CD14-positive monocyte (primary cell): ENCODE results near the gene LAMA3. TPM values are rescaled to one million over a fixed set of nuclear protein-coding genes. Genes with fewer than 3 reads are reported as not detected.
A peak's percentile ranks its signal among the peaks of the same experiment; 100 is the strongest.

ENCODE experiments used
- DNase-seq, 3 donors: peaks; one replicate each; pipeline ENCODE4 v3.0.0-alpha.2; 2011 to 2022
- H2AFZ ChIP-seq: 2 replicates; pipeline ENCODE4 v1.6.0; 2012; ENCODE audit warnings: mild to moderate bottlenecking, low read depth, low read length, inconsistent platforms; ENCODE audit not compliant: insufficient read depth, poor library complexity, severe bottlenecking
- H3K27ac ChIP-seq, 2 donors: 1 replicate in 1 of 2; 2 replicates in 1 of 2; pipeline ENCODE4 v1.5.1; 2012 to 2013; ENCODE audit warnings: low read length in 2 of 2, control low read depth in 1 of 2, inconsistent platforms in 1 of 2, low read depth in 1 of 2, mild to moderate bottlenecking in 1 of 2
- H3K27me3 ChIP-seq, 2 donors: one replicate each; pipeline versions ENCODE4 v1.6.0 to v1.6.1; 2011 to 2013; ENCODE audit warnings: low read length in 2 of 2; ENCODE audit not compliant: control insufficient read depth in 2 of 2, insufficient read depth in 2 of 2
- H3K36me3 ChIP-seq, 2 donors: replicated peaks in 1 of 2; 1 replicate in 1 of 2; 2 replicates in 1 of 2; pipeline versions ENCODE4 v1.5.1 to v1.6.1; 2012 to 2013; ENCODE audit warnings: low read length in 2 of 2, control low read depth in 1 of 2, inconsistent platforms in 1 of 2, mild to moderate bottlenecking in 1 of 2; ENCODE audit not compliant: insufficient read depth in 2 of 2, control insufficient read depth in 1 of 2
- H3K4me1 ChIP-seq, 2 donors: 1 replicate in 1 of 2; 2 replicates in 1 of 2; pipeline versions ENCODE4 v1.5.1 to v1.6.1; 2012 to 2013; ENCODE audit warnings: low read length in 2 of 2, control low read depth in 1 of 2, inconsistent platforms in 1 of 2, mild to moderate bottlenecking in 1 of 2, moderate library complexity in 1 of 2; ENCODE audit not compliant: insufficient read depth in 2 of 2, control insufficient read depth in 1 of 2
- H3K4me2 ChIP-seq: replicated peaks from 2 replicates; pipeline ENCODE3; 2012; ENCODE audit warnings: low read length, moderate library complexity, mild to moderate bottlenecking; ENCODE audit not compliant: poor library complexity, severe bottlenecking; ENCODE audit errors: extremely low read depth
- H3K4me3 ChIP-seq, 3 experiments: fragments of 200-600 bp in 1 of 3; sonication (generic) in 1 of 3; replicated peaks in 1 of 3; 1 replicate in 2 of 3; 2 replicates in 1 of 3; pipeline ENCODE4 v1.5.1; 2011 to 2013; ENCODE audit warnings: low read length in 3 of 3, mild to moderate bottlenecking in 3 of 3, control low read depth in 2 of 3, low read depth in 2 of 3, inconsistent platforms in 1 of 3, moderate library complexity in 1 of 3
- H3K79me2 ChIP-seq: 2 replicates; pipeline ENCODE4 v1.6.0; 2012; ENCODE audit warnings: mild to moderate bottlenecking, control low read depth, inconsistent platforms, low read length, moderate library complexity; ENCODE audit not compliant: insufficient read depth
- H3K9ac ChIP-seq: 2 replicates; pipeline ENCODE4 v1.6.0; 2017; ENCODE audit warnings: low read length, mild to moderate bottlenecking; ENCODE audit not compliant: insufficient read depth, poor library complexity, severe bottlenecking
- H3K9me3 ChIP-seq, 2 donors: replicated peaks in 1 of 2; 1 replicate in 1 of 2; 2 replicates in 1 of 2; pipeline versions ENCODE4 v1.5.1 to v1.6.1; 2012 to 2013; ENCODE audit warnings: low read length in 2 of 2, control low read depth in 1 of 2; ENCODE audit not compliant: control insufficient read depth in 1 of 2, insufficient read depth in 1 of 2
- H4K20me1 ChIP-seq: 2 replicates; pipeline ENCODE4 v1.6.0; 2012; ENCODE audit warnings: mild to moderate bottlenecking, low read length, control low read depth, moderate library complexity; ENCODE audit not compliant: insufficient read depth
- H3K27ac Mint-ChIP-seq, 7 donors: one replicate each; pipeline ENCODE4 v1.8.0; 2020; ENCODE audit warnings: mild to moderate bottlenecking in 7 of 7, mixed read lengths in 7 of 7, moderate library complexity in 6 of 7, inconsistent platforms in 2 of 7
- H3K27me3 Mint-ChIP-seq, 3 donors: one replicate each; pipeline ENCODE4 v1.8.0; 2021 to 2022; ENCODE audit warnings: low read depth in 3 of 3, mild to moderate bottlenecking in 3 of 3, mixed read lengths in 3 of 3, moderate library complexity in 3 of 3, inconsistent platforms in 1 of 3
- H3K36me3 Mint-ChIP-seq, 2 donors: one replicate each; pipeline ENCODE4 v1.8.0; 2020; ENCODE audit warnings: mixed read lengths in 2 of 2, inconsistent platforms in 1 of 2, mild to moderate bottlenecking in 1 of 2
- H3K4me1 Mint-ChIP-seq: one replicate; pipeline ENCODE4 v1.8.0; 2020; ENCODE audit warnings: mild to moderate bottlenecking, mixed read lengths
- H3K4me3 Mint-ChIP-seq, 2 donors: one replicate each; pipeline ENCODE4 v1.8.0; 2020; ENCODE audit warnings: mild to moderate bottlenecking in 2 of 2, mixed read lengths in 2 of 2, moderate library complexity in 1 of 2
- H3K9me3 Mint-ChIP-seq, 7 donors: one replicate each; pipeline ENCODE4 v1.8.0; 2020 to 2022; ENCODE audit warnings: mixed read lengths in 7 of 7, mild to moderate bottlenecking in 6 of 7, moderate library complexity in 6 of 7, inconsistent platforms in 2 of 7
- WGBS: methylation state at CpG from one replicate; pipeline ENCODE4 v1.1.5; 2013; ENCODE audit warnings: missing lambda C conversion rate; ENCODE audit not compliant: insufficient coverage; 5-methylcytosine and 5-hydroxymethylcytosine counted together
- intact Hi-C, 2 donors: fragments of 100-400 bp; cut with micrococcal nuclease; formaldehyde crosslinking; loops; one replicate each; pipeline versions ENCODE4 v1.15.0 to v1.15.1; 2023
- polyA plus RNA-seq, 3 donors: library from polyadenylated mRNA; depleted of rRNA in 1 of 3; unstranded in 2 of 3; stranded (reverse) in 1 of 3; fragments of 300-500 nt in 2 of 3; fragments of >200 nt in 1 of 3; fragmentation: Illumina TruSeq in 2 of 3; gene quantifications; 1 replicate in 2 of 3; 2 replicates in 1 of 3; pipeline ENCODE4 v1.2.3, GENCODE V29; 2012 to 2021
- TF ChIP-seq, protein P1 (sequence below): fragments of 200-600 bp; IDR thresholded peaks from one replicate; pipeline ENCODE4 v1.8.0; 2022; ENCODE audit warnings: antibody characterized with exemption, mild to moderate bottlenecking

LAMA3 gene
- polyA plus RNA-seq, 3 donors = not detected

DNA sequence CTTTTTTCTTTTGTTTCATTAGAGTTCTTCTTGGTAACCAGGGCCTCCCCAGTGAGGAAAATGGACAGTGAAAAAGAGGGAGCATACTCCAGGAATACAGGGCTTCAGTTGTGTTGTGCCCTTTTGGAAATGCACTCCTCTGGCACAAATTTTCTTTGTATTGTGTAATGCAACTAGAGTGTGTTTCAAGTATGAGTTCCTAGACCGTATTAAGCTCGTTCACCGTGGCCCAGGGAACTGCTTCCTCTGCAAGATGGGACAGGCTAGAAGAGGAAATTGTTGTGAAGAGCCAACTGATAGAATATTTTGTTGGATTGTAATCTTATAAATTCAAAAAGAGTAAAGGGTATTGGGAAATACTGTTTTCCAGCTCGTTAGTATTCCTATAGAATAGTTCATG, 188.1 kb downstream of the LAMA3 start:
- TF ChIP-seq, protein P1, sequence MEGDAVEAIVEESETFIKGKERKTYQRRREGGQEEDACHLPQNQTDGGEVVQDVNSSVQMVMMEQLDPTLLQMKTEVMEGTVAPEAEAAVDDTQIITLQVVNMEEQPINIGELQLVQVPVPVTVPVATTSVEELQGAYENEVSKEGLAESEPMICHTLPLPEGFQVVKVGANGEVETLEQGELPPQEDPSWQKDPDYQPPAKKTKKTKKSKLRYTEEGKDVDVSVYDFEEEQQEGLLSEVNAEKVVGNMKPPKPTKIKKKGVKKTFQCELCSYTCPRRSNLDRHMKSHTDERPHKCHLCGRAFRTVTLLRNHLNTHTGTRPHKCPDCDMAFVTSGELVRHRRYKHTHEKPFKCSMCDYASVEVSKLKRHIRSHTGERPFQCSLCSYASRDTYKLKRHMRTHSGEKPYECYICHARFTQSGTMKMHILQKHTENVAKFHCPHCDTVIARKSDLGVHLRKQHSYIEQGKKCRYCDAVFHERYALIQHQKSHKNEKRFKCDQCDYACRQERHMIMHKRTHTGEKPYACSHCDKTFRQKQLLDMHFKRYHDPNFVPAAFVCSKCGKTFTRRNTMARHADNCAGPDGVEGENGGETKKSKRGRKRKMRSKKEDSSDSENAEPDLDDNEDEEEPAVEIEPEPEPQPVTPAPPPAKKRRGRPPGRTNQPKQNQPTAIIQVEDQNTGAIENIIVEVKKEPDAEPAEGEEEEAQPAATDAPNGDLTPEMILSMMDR = no peak
- no peaks in the 10 kb centered on the region for H3K79me2 ChIP-seq
- H3K9ac ChIP-seq = no peak overlapping the region
- peaks cover 2% of the 10 kb centered on the region for H3K4me1 Mint-ChIP-seq
- no peak overlapping the region for H3K27ac ChIP-seq
- H3K4me1 ChIP-seq = no peaks in the 10 kb centered on the region
- no peaks in the 10 kb centered on the region for H3K36me3 ChIP-seq
- DNase-seq = no peak
- peak overlapping the region in 1 of 7 donors; percentile 8 for H3K27ac Mint-ChIP-seq
- no peaks in the 10 kb centered on the region for H3K9me3 ChIP-seq
- H3K27me3 ChIP-seq = no peaks in the 10 kb centered on the region
- intact Hi-C loops = no loop called here
- no peak overlapping the region for H2AFZ ChIP-seq
- no peak overlapping the region for H3K4me3 Mint-ChIP-seq
- H4K20me1 ChIP-seq = no peaks in the 10 kb centered on the region
- peaks cover 0 to 1% (median 0%) of the 10 kb centered on the region in 7 donors for H3K9me3 Mint-ChIP-seq
- H3K4me3 ChIP-seq = no peak overlapping the region
- H3K36me3 Mint-ChIP-seq = no peaks in the 10 kb centered on the region
- WGBS = 17% methylated on average over 4 of the region's 4 CpGs
- peaks cover 0 to 7% (median 3%) of the 10 kb centered on the region in 3 donors for H3K27me3 Mint-ChIP-seq
- no peak overlapping the region for H3K4me2 ChIP-seq

DNA sequence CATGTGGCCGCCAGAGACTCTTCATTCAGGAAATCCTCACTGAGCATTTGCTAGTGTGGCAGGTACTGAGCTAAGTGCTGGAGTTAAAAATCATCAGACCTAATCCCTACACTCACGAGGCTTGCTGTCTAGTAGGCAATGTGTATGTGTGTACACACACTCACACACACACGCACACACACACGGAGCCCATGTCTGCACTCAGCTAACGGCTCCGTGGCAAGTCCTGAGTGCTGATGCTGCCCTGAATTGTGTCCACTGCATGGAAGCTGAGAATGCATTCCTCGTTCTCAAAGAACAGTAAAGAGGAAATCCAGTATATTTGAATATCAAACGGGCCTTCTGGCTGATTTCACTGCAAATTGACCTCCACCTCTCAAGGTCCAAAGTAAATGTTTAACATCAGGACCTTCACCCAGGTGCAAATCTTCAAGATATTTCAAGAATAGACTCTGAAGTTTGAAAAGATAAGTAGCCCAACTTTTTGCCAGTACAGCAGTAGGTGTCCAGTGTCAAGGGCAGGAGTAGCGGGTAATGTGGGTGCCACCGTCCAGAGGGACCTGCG, 189.2 kb downstream of the LAMA3 start:
- Histone ChIP-seq H3K4me3 (no peak overlapping the region), H3K27ac (no peak overlapping the region), H3K79me2 (no peaks in the 10 kb centered on the region), H4K20me1 (no peaks in the 10 kb centered on the region), H3K4me2 (no peak overlapping the region), H3K9ac (no peak overlapping the region), H3K9me3 (no peaks in the 10 kb centered on the region), H3K36me3 (no peaks in the 10 kb centered on the region), H3K4me1 (no peaks in the 10 kb centered on the region), H3K27me3 (no peaks in the 10 kb centered on the region), H2AFZ (no peak overlapping the region)
- DNase-seq = no peak
- peaks cover 2% of the 10 kb centered on the region for H3K4me1 Mint-ChIP-seq
- WGBS = 100% methylated on average over 8 of the region's 11 CpGs
- no peaks in the 10 kb centered on the region for H3K36me3 Mint-ChIP-seq
- H3K4me3 Mint-ChIP-seq = no peak overlapping the region
- peaks cover 0 to 6% (median 3%) of the 10 kb centered on the region in 3 donors for H3K27me3 Mint-ChIP-seq
- TF ChIP-seq, protein P1 = no peak
- intact Hi-C loops = no loop called here
- H3K9me3 Mint-ChIP-seq = peaks cover 0 to 1% (median 0%) of the 10 kb centered on the region in 7 donors
- no peak overlapping the region for H3K27ac Mint-ChIP-seq
